Right lung (tissue), 5 donors: ENCODE data around the gene DCTN2. TPM values are rescaled to one million over a fixed set of nuclear protein-coding genes. Genes with fewer than 3 reads are reported as not detected.
A peak's percentile ranks its signal among the peaks of the same experiment; 100 is the strongest.
"Not testable (repeated sequence)": the region's sequence is repeated elsewhere in the genome, so short reads cannot be mapped to it uniquely, and the experiment has no call there.

Experiments
- DNase-seq, 2 donors: peaks; one replicate each; pipeline ENCODE4 v3.0.0-alpha.2; 2013
- polyA plus RNA-seq, 5 donors: library from polyadenylated mRNA; unstranded; fragments of 120-200 nt; gene quantifications; one replicate each; pipeline versions ENCODE4 v1.2.1 to v1.2.3, GENCODE V29; 2013; ENCODE audit warnings: inconsistent platforms in 1 of 5, low replicate concordance in 1 of 5; ENCODE audit not compliant: insufficient read length in 5 of 5, insufficient read depth in 1 of 5

The DCTN2 gene
- polyA plus RNA-seq, 5 donors: 149 to 169 (median 154) TPM

- no peak for DNase-seq
Measured at GRCh38 chr12:57496822-57497221, 50.2 kb downstream of the DCTN2 start.

DNA sequence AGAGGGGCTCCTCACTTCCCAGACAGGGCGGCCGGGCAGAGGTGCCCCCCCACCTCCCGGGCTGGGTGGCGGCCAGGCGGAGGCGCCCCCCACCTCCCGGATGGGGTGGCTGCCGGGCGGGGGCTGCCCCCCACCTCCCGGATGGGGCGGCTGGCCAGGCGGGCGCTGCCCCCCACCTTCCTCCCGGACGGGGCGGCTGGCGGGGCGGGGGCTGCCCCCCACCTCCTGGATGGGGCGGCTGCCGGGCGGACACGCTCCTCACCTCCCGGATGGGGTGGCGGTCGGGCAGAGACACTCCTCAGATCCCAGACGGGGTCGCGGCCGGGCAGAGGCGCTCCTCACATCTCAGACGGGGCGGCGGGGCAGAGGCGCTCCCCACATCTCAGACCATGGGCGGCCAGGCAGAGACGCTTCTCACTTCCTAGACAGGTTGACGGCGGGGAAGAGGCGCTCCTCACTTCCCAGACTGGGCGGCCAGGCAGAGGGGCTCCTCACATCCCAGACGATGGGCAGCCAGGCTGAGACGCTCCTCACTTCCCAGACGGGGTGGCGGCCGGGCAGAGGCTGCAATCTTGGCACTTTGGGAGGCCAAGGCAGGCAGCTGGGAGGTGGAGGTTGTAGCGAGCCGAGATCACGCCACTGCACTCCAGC, 51.8 kb downstream of the DCTN2 start:
- not testable (repeated sequence) for DNase-seq

GRCh38 chr12:57491393-57492280, 55.4 kb downstream of the DCTN2 start:
- DNase-seq: no peak

- DNase-seq: no peak
Measured at GRCh38 chr12:57490126-57490525, 56.9 kb downstream of the DCTN2 start.

GRCh38 chr12:57489157-57489641, 57.8 kb downstream of the DCTN2 start:
- DNase-seq: no peak

- no peak for DNase-seq
Measured at GRCh38 chr12:57488402-57489156, 58.4 kb downstream of the DCTN2 start.

DNA sequence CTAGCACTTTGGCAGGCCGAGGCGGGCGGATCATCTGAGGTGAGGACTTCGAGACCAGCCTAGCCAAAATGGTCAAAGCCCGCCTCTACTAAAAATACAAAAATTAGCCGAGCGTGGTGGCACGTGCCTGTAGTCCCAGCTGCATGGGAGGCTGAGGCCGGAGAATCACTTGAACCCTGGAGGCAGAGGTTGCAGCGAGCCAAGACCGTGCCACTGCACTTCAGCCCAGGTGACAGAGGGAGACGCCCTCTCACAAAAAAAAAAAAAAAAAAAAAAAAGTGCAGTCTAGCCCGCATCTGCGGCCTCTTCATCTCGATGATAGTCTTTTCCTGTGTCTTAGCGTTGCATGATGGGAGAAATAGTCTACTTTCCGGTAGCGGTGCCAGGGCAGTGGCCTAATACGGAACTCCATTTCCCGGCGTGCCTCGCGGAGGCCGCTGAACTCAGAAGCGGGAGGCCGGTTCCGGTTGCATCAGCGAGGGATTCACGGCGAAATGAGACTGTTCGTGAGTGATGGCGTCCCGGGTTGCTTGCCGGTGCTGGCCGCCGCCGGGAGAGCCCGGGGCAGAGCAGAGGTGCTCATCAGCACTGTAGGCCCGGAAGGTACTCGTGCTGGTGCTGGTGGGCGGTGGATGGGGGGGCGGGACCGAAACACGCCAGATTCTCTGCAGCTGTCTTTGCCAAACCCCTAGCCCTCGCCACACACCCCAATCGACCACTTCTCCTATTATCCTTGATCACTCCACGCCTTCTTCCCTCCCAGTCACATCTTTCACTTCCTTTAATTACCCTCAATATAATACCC, 59.2 kb downstream of the DCTN2 start, which contains the start of gene MARS1:
Gene MARS1, plus strand, starts transcription at position 472 of the 805 bp plus-strand sequence. Its CDS starts 23 bp downstream, at position 495.
- peak; percentile 94 for DNase-seq

DNA sequence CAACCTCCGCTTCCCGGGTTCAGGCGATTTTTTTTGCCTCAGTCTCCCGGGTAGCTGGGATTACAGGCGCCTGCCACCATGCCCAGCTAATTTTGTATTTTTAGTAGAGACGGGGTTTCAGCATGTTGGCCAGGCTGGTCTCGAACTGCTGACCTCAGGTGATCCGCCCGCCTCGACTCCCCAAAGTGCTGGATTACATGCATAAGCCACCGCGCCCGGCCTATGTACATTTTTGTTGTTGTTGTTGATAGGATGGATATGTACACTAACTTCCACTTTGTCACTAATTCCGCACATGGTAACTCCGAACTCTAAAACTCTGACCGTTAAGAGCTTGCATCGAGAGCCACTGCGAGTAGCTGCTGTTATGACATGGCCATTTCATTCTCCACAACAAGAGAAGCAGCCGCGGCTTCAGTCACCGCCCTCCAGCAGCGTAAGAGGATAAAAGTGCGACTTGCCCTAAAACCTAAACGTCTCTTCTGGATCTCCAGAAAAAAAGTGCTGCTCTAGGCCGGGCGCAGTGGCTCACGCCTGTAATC, 59.9 kb downstream of the DCTN2 start:
- DNase-seq: no peak

DNA sequence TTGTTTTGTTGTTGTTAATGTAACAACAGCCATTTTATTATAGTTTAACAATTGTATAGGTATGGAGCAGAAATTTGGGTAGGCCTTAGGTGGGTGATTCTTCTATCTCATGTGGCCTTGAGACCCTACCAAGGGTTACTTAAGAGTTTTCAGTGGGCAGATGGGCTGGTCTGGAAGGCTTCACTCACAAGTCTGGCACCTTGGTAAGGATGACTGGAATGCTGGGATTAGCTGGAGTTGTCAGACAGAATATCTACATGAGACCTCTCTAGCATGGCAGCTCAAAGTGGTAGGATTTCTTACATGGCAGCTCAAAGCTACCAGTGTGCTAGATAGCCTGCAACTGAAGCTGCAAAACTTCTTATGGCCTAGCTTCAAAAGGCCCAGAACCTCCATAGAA, 61.3 kb downstream of the DCTN2 start:
- no peak for DNase-seq

DNA sequence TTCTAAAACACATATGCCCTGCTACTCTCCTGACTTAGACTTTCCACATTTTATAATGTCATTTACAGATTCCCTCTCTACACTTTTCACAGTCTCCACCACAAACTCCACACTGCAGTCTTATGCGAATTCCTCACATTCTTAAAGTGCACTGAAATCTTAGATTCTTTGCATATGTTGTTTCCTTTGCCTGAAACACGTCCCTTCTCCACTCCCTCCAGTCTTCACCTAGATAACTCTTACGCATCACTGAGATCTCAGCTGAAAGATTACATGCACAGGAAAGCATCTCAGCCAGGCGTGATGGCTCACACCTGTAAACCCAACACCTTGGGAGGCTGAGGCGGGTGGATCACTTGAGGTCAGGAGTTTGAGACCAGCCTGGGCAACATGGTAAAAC, 63.5 kb downstream of the DCTN2 start:
- DNase-seq: no peak

GRCh38 chr12:57481671-57482070, 65.3 kb downstream of the DCTN2 start:
- DNase-seq: no peak

Other genes starting within 250 kb of the DCTN2 start
- gene R3HDM2, start 116.1 kb downstream of the DCTN2 start, polyA plus RNA-seq: 10 to 100 TPM; 60.9 to 89.4 (median 80.8) TPM
- gene INHBC, start 112.4 kb downstream of the DCTN2 start, polyA plus RNA-seq: under 1 TPM; 0.09 to 0.29 (median 0.21) TPM
- gene INHBE, start 91.9 kb downstream of the DCTN2 start, polyA plus RNA-seq: 1 to 10 TPM in 2 of 5 donors, under 1 TPM in 3; 0.54 to 1.2 (median 0.90) TPM
- gene GLI1, start 87.4 kb downstream of the DCTN2 start, polyA plus RNA-seq: 10 to 100 TPM; 27.6 to 41.1 (median 34.5) TPM
- 1 to 10 TPM; 4.4 to 5.4 (median 5.2) TPM for gene ARHGAP9, start 67.3 kb downstream of the DCTN2 start, polyA plus RNA-seq
- 100 to 1,000 TPM in 3 of 5 donors, 10 to 100 TPM in 2; 90.0 to 133 (median 109) TPM for gene MARS1, start 59.1 kb downstream of the DCTN2 start, polyA plus RNA-seq
- gene DDIT3, start 26.7 kb downstream of the DCTN2 start, polyA plus RNA-seq: 10 to 100 TPM; 18.1 to 26.4 (median 19.2) TPM
- 10 to 100 TPM; 55.7 to 78.7 (median 72.7) TPM for gene MBD6, start 24.4 kb downstream of the DCTN2 start, polyA plus RNA-seq
- 1 to 10 TPM; 4.6 to 6.1 (median 5.1) TPM for gene KIF5A, start 2.9 kb upstream of the DCTN2 start, polyA plus RNA-seq
- gene PIP4K2C, start 44.0 kb upstream of the DCTN2 start, polyA plus RNA-seq: 10 to 100 TPM; 18.1 to 22.8 (median 20.1) TPM
- 10 to 100 TPM; 52.7 to 65.6 (median 61.0) TPM for gene DTX3, start 57.6 kb upstream of the DCTN2 start, polyA plus RNA-seq
- gene ARHGEF25, start 64.2 kb upstream of the DCTN2 start, polyA plus RNA-seq: 10 to 100 TPM; 38.6 to 50.4 (median 46.4) TPM
- 1 to 10 TPM in 4 of 5 donors, under 1 TPM in 1; 0.82 to 1.7 (median 1.6) TPM for gene B4GALNT1, start 86.0 kb upstream of the DCTN2 start, polyA plus RNA-seq
- gene OS9, start 146.9 kb upstream of the DCTN2 start, polyA plus RNA-seq: 100 to 1,000 TPM; 194 to 241 (median 220) TPM
- gene AGAP2, start 191.6 kb upstream of the DCTN2 start, polyA plus RNA-seq: 1 to 10 TPM in 1 of 5 donors, under 1 TPM in 4; 0.27 to 1.1 (median 0.61) TPM
- 10 to 100 TPM; 68.8 to 94.6 (median 79.4) TPM for gene TSPAN31, start 197.8 kb upstream of the DCTN2 start, polyA plus RNA-seq
- gene CDK4, start 205.1 kb upstream of the DCTN2 start, polyA plus RNA-seq: 100 to 1,000 TPM; 221 to 296 (median 246) TPM
- 10 to 100 TPM; 15.6 to 22.5 (median 19.9) TPM for gene MARCHF9, start 207.9 kb upstream of the DCTN2 start, polyA plus RNA-seq
- 1 to 10 TPM in 4 of 5 donors, under 1 TPM in 1; 0.99 to 2.5 (median 1.5) TPM for gene CYP27B1, start 219.9 kb upstream of the DCTN2 start, polyA plus RNA-seq
- gene METTL1, start 224.9 kb upstream of the DCTN2 start, polyA plus RNA-seq: 10 to 100 TPM; 26.2 to 41.1 (median 31.3) TPM
- 10 to 100 TPM; 15.6 to 18.6 (median 17.2) TPM for gene EEF1AKMT3, start 225.4 kb upstream of the DCTN2 start, polyA plus RNA-seq
- 10 to 100 TPM; 24.1 to 37.1 (median 35.6) TPM for gene TSFM, start 235.6 kb upstream of the DCTN2 start, polyA plus RNA-seq